Right lobe of liver (tissue), 4 donors: ENCODE measurements around the gene RHCG.

Experiments
- CTCF ChIP-seq, 4 donors: fragments of 200-600 bp in 3 of 4; fragments of 450-650 bp in 1 of 4; IDR thresholded peaks; one replicate each; pipeline versions ENCODE4 v1.5.1 to v1.8.0; 2016 to 2022; ENCODE audit warnings: antibody characterized with exemption in 4 of 4, mild to moderate bottlenecking in 2 of 4
- POLR2A ChIP-seq: fragments of 450-650 bp; IDR thresholded peaks from one replicate; pipeline ENCODE4 v1.6.1; 2017; ENCODE audit warnings: antibody characterized with exemption, mild to moderate bottlenecking
- donor health status: DM: no; HTN: no; CAD: no.
- donor health status: DM: no; HTN: no; CAD: no.
- donor health status: DM: no; HTN: yes; CAD: no.

GRCh38 chr15:89444241-89445225 is 51.9 kb downstream of the RHCG start:
- TF ChIP-seq CTCF (IDR thresholded peaks at IDR 0.05): no peak
- no peak for TF ChIP-seq POLR2A
